HCT116 (cell line): ENCODE results near the gene ZNF155. TPM values are rescaled to one million over a fixed set of nuclear protein-coding genes. Genes with fewer than 3 reads are reported as not detected.

ENCODE experiments used
- ATAC-seq: fragments of 200-7000 bp; cut with Tn5 transposase; 2 replicates; pipeline ENCODE4 v1.9.1; 2020; ENCODE audit warnings: mild to moderate bottlenecking, moderate library complexity
- BruUV-seq: library from RNA; stranded (reverse); fragments of 400-500 nt; replicated peaks from 2 replicates; lab custom pipeline; 2021; lab: Mats Ljungman, UMichigan
- CTCF ChIA-PET: fragments of 300-600 bp; sonication (Branson Sonifier 250); formaldehyde crosslinking; loops from one replicate; lab custom pipeline; 2021; ENCODE audit warnings: antibody characterized with exemption; lab: Charles Lee
- POLR2A ChIA-PET: fragments of 300-600, 350-600 bp; sonication (Branson Sonifier 250); formaldehyde crosslinking; loops from one replicate; lab custom pipeline; 2021; ENCODE audit warnings: antibody characterized with exemption; lab: Charles Lee
- RAD21 ChIA-PET, 2 experiments: fragments of 300-600 bp; sonication (Branson Sonifier 250); formaldehyde crosslinking; loops; one replicate each; lab custom pipeline; 2023; ENCODE audit warnings: low total read pairs in 2 of 2; ENCODE audit not compliant: uncharacterized antibody in 2 of 2, unreplicated experiment in 2 of 2, low non-redundant PET in 1 of 2; lab: Charles Lee
- DNase-seq: peaks from one replicate; pipeline ENCODE4 v3.0.0-alpha.2; 2010; ENCODE audit warnings: low read depth, low spot score
- H2AFZ ChIP-seq: fragments of 200-600 bp; shearing (Covaris generic), sonication (generic); 2 replicates; pipeline ENCODE4 v1.6.1; 2017; ENCODE audit warnings: low read depth, mixed run types, mixed read lengths, antibody characterized with exemption, low read length; ENCODE audit not compliant: poor library complexity, severe bottlenecking
- H3K27ac ChIP-seq: 2 replicates; pipeline ENCODE4 v1.5.1; 2012; ENCODE audit warnings: low read depth, low read length
- H3K27me3 ChIP-seq: fragments of 200-600 bp; sonication (generic); 2 replicates; pipeline ENCODE4 v1.6.1; 2016; ENCODE audit warnings: mixed run types, low read length, mixed read lengths; ENCODE audit not compliant: insufficient read depth
- H3K36me3 ChIP-seq, 2 experiments: fragments of 200-500 bp in 1 of 2; fragments of 200-600 bp in 1 of 2; sonication (Bioruptor generic) in 1 of 2; sonication (generic) in 1 of 2; 2 replicates each; pipeline versions ENCODE4 v1.5.1 to v1.6.1; 2014 to 2016; ENCODE audit warnings: low read length in 2 of 2, inconsistent platforms in 1 of 2, mixed read lengths in 1 of 2, mixed run types in 1 of 2; ENCODE audit not compliant: insufficient read depth in 2 of 2, control insufficient read depth in 1 of 2
- H3K4me1 ChIP-seq, 2 experiments: fragments of 200-600 bp in 1 of 2; sonication (generic) in 1 of 2; 2 replicates each; pipeline versions ENCODE4 v1.5.1 to v1.6.1; 2012 to 2017; ENCODE audit warnings: low read length in 2 of 2, inconsistent platforms in 1 of 2, mild to moderate bottlenecking in 1 of 2, mixed read lengths in 1 of 2, mixed run types in 1 of 2, moderate library complexity in 1 of 2; ENCODE audit not compliant: insufficient read depth in 2 of 2, control insufficient read depth in 1 of 2
- H3K4me2 ChIP-seq: fragments of 200-600 bp; sonication (generic); 2 replicates; pipeline ENCODE4 v1.6.1; 2017; ENCODE audit warnings: mixed run types, low read length, mixed read lengths
- H3K4me3 ChIP-seq, 2 experiments: fragments of 200-600 bp in 1 of 2; sonication (generic) in 1 of 2; replicated peaks in 1 of 2; 2 replicates each; pipeline ENCODE4 v1.5.1; 2011 to 2016; ENCODE audit warnings: low read length in 2 of 2, control low read depth in 1 of 2, low read depth in 1 of 2, mild to moderate bottlenecking in 1 of 2, mixed read lengths in 1 of 2, mixed run types in 1 of 2
- H3K79me2 ChIP-seq: fragments of 200-600 bp; sonication (generic); 2 replicates; pipeline ENCODE4 v1.6.1; 2017; ENCODE audit warnings: mild to moderate bottlenecking, mixed run types, low read length, moderate library complexity, mixed read lengths; ENCODE audit not compliant: insufficient read depth
- H3K9ac ChIP-seq: fragments of 200-600 bp; sonication (generic); 2 replicates; pipeline ENCODE4 v1.6.1; 2016; ENCODE audit warnings: low read length, mixed read lengths
- H3K9me2 ChIP-seq: fragments of 200-600 bp; sonication (generic), shearing (Covaris generic); 2 replicates; pipeline ENCODE4 v1.6.1; 2017; ENCODE audit warnings: mixed run types, mild to moderate bottlenecking, moderate library complexity; ENCODE audit not compliant: insufficient read depth
- H3K9me3 ChIP-seq, 2 experiments: fragments of 200-500 bp in 1 of 2; fragments of 200-600 bp in 1 of 2; sonication (Bioruptor generic) in 1 of 2; sonication (generic) in 1 of 2; 2 replicates each; pipeline ENCODE4 v1.6.1; 2014 to 2017; ENCODE audit warnings: low read length in 2 of 2, mixed read lengths in 2 of 2, inconsistent platforms in 1 of 2, low read depth in 1 of 2, mild to moderate bottlenecking in 1 of 2, mixed run types in 1 of 2, moderate library complexity in 1 of 2; ENCODE audit not compliant: control insufficient read depth in 1 of 2, insufficient read depth in 1 of 2
- H4K20me1 ChIP-seq: fragments of 200-600 bp; sonication (generic), shearing (Covaris generic); 2 replicates; pipeline ENCODE4 v1.6.1; 2017; ENCODE audit warnings: mixed run types, mild to moderate bottlenecking, moderate library complexity; ENCODE audit not compliant: insufficient read depth
- CBX3 ChIP-seq: IDR thresholded peaks from 2 replicates; pipeline ENCODE4 v1.6.1; 2012; ENCODE audit warnings: low read depth
- CEBPB ChIP-seq: IDR thresholded peaks from 2 replicates; pipeline ENCODE4 v1.6.1; 2012; ENCODE audit warnings: low read depth
- ELF1 ChIP-seq: IDR thresholded peaks from 2 replicates; pipeline ENCODE4 v1.6.1; 2012; ENCODE audit warnings: low read depth, borderline replicate concordance
- EZH2phosphoT487 ChIP-seq: fragments of 200-600 bp; IDR thresholded peaks from 2 replicates; pipeline ENCODE4 v1.6.1; 2018; ENCODE audit warnings: antibody characterized with exemption, borderline replicate concordance
- POLR2AphosphoS5 ChIP-seq: IDR thresholded peaks from 2 replicates; pipeline ENCODE4 v1.6.1; 2011; ENCODE audit warnings: mild to moderate bottlenecking, low read depth, low read length, moderate library complexity
- REST ChIP-seq: IDR thresholded peaks from 2 replicates; pipeline ENCODE4 v1.6.1; 2012; ENCODE audit warnings: low read depth
- SRF ChIP-seq: IDR thresholded peaks from 2 replicates; pipeline ENCODE4 v1.6.1; 2012; ENCODE audit warnings: low read depth
- YY1 ChIP-seq: IDR thresholded peaks from 2 replicates; pipeline ENCODE4 v1.6.1; 2011; ENCODE audit warnings: low read length, low read depth, moderate library complexity, mild to moderate bottlenecking; ENCODE audit not compliant: insufficient replicate concordance; ENCODE audit errors: extremely low read depth
- ZFX ChIP-seq: fragments of 450-650 bp; IDR thresholded peaks from 2 replicates; pipeline ENCODE4 v1.6.1; 2017
- intact Hi-C: fragments of 100-400 bp; cut with micrococcal nuclease; formaldehyde crosslinking; loops from 2 replicates; pipeline ENCODE4 v1.10.0; 2022
- total RNA-seq: library from RNA; stranded (reverse); gene quantifications from one replicate; pipeline ENCODE4 v1.2.1, GENCODE V29; 2021; ENCODE audit not compliant: unreplicated experiment

The ZNF155 gene
- total RNA-seq, 1 experiment from 2014 or later: 2.2 TPM

- H3K27me3 ChIP-seq: no peaks in the 10 kb centered on the region
- RAD21 ChIA-PET: no interaction called here
- DNase-seq: no peak
- TF ChIP-seq SRF: no peak
- TF ChIP-seq ELF1: no peak
- TF ChIP-seq YY1: no peak
- no peak for TF ChIP-seq CBX3
- TF ChIP-seq CEBPB: no peak
- no peak for TF ChIP-seq POLR2AphosphoS5
- TF ChIP-seq REST: no peak
- TF ChIP-seq ZFX: no peak
- TF ChIP-seq EZH2phosphoT487: no peak
- TF ChIP-seq, all 23 proteins: peak for 0
- ChIA-PET CTCF (no interaction called here), POLR2A (interaction anchor here (1.3 kb wide), 1 partner anchor 12 kb away, joined by 3 read pairs; no protein-coding TSS in a partner anchor)
- Histone ChIP-seq H3K27ac (no peak overlapping the region), H3K4me3 (no peak overlapping the region), H3K9ac (no peak overlapping the region), H3K4me1 (peaks cover 5 to 14% of the 10 kb centered on the region in 2 experiments), H3K4me2 (no peak overlapping the region), H3K9me3 (no peaks in the 10 kb centered on the region), H3K79me2 (peaks cover 3% of the 10 kb centered on the region; the same call in 1 of the 2 replicates), H3K36me3 (peaks cover 5 to 12% of the 10 kb centered on the region in 2 experiments; a peak in 3 of 4 replicates), H3K9me2 (no peaks in the 10 kb centered on the region), H4K20me1 (no peaks in the 10 kb centered on the region), H2AFZ (no peak overlapping the region)
- intact Hi-C loops: no loop called here
- no TSS peak for BruUV-seq
- ATAC-seq: no peak
Measured at GRCh38 chr19:43936188-43936587, 47.8 kb upstream of the ZNF155 start.
